Ovary (tissue), 9 donors: ENCODE data around the gene CLIC4. TPM values are rescaled to one million over a fixed set of nuclear protein-coding genes. Genes with fewer than 3 reads are reported as not detected.
A peak's percentile ranks its signal among the peaks of the same experiment; 100 is the strongest.

Source experiments
- DNase-seq, 5 donors: peaks; one replicate each; pipeline ENCODE4 v3.0.0-alpha.2; 2019 to 2020
- H3K27ac ChIP-seq, 2 donors: fragments of 200-600 bp; one replicate each; pipeline versions ENCODE4 v1.5.1 to v1.8.0; 2019 to 2022
- H3K27me3 ChIP-seq: fragments of 200-600 bp; one replicate; pipeline ENCODE4 v1.8.0; 2022
- H3K36me3 ChIP-seq: fragments of 200-600 bp; sonication (generic); one replicate; pipeline ENCODE4 v1.5.1; 2019
- H3K4me1 ChIP-seq: one replicate; pipeline ENCODE4 v1.8.1; 2013; ENCODE audit warnings: mild to moderate bottlenecking, moderate library complexity; ENCODE audit not compliant: insufficient read depth
- H3K4me3 ChIP-seq: fragments of 200-600 bp; sonication (generic); one replicate; pipeline ENCODE4 v1.5.1; 2017
- H3K9me3 ChIP-seq, 2 donors: fragments of 200-600 bp in 1 of 2; sonication (generic) in 1 of 2; one replicate each; pipeline versions ENCODE4 v1.5.1 to v1.8.1; 2013 to 2019; ENCODE audit warnings: mild to moderate bottlenecking in 1 of 2, moderate library complexity in 1 of 2
- EP300 ChIP-seq: sonication (generic); formaldehyde crosslinking; IDR thresholded peaks from one replicate; pipeline ENCODE4 v1.6.1; 2017; ENCODE audit warnings: antibody characterized with exemption
- POLR2A ChIP-seq: fragments of 450-650 bp; IDR thresholded peaks from one replicate; pipeline ENCODE4 v1.6.1; 2017; ENCODE audit warnings: antibody characterized with exemption, mild to moderate bottlenecking, moderate library complexity
- WGBS, 3 donors: extraction: QIAGEN DNeasy Blood & Tissue Kit in 1 of 3; methylation state at CpG; one replicate each; pipeline versions ENCODE4 v1.1.5 to v1.1.7; 2013 to 2017; 5-methylcytosine and 5-hydroxymethylcytosine counted together
- intact Hi-C, 4 donors: fragments of 100-400 bp; cut with DNase I; formaldehyde crosslinking; loops; one replicate each; pipeline versions ENCODE4 v1.11.0 to v1.15.1; 2022 to 2023
- polyA plus RNA-seq, 2 donors: library from polyadenylated mRNA; stranded (reverse); fragments of 200-250 nt in 1 of 2; fragments of 350-450 nt in 1 of 2; fragmentation: Illumina TruSeq in 1 of 2; extraction: RNeasy Lipid Tissue Mini Kit (QIAGEN cat#74804) in 1 of 2; gene quantifications; one replicate each; pipeline ENCODE4 v1.2.3, GENCODE V29; 2013 to 2014
- total RNA-seq, 7 donors: library from RNA; depleted of rRNA in 2 of 7; stranded (reverse); fragments of >200 nt in 2 of 7; fragmentation: NEBNext Ultra II Directional in 3 of 7; extraction: Animal tissue kit (Norgen Biotek cat#: 25700) in 3 of 7; gene quantifications; one replicate each; pipeline versions ENCODE4 v1.1.0 to v1.2.4, GENCODE V29; 2016 to 2023
- TF ChIP-seq, protein P1 (sequence below), 3 donors: fragments of 450-650 bp in 2 of 3; fragments of 200-600 bp in 1 of 3; IDR thresholded peaks; one replicate each; pipeline versions ENCODE4 v1.5.1 to v1.8.0; 2016 to 2022; ENCODE audit warnings: antibody characterized with exemption in 3 of 3, mild to moderate bottlenecking in 1 of 3
- donor health status: DM: no; HTN: no; CAD: no; lungs with moderate emphysema.
- donor health status: DM: no; HTN: no; CAD: no.
- donor health status: Bipolar disorder and iron deficiency.
- donor health status: DM: yes; HTN: yes; CAD: no.
- donor health status: DM: no; HTN: no; CAD: no.
- donor health status: DM: yes; HTN: yes; CAD: no.

The CLIC4 gene
- total and polyA plus RNA-seq, 9 donors, result 53.6 to 209 (median 125) TPM

GRCh38 chr1:24735509-24736375 lies 9.5 kb upstream of the CLIC4 start:
- TF ChIP-seq POLR2A (no peak), EP300 (no peak)
- TF ChIP-seq, protein P1, sequence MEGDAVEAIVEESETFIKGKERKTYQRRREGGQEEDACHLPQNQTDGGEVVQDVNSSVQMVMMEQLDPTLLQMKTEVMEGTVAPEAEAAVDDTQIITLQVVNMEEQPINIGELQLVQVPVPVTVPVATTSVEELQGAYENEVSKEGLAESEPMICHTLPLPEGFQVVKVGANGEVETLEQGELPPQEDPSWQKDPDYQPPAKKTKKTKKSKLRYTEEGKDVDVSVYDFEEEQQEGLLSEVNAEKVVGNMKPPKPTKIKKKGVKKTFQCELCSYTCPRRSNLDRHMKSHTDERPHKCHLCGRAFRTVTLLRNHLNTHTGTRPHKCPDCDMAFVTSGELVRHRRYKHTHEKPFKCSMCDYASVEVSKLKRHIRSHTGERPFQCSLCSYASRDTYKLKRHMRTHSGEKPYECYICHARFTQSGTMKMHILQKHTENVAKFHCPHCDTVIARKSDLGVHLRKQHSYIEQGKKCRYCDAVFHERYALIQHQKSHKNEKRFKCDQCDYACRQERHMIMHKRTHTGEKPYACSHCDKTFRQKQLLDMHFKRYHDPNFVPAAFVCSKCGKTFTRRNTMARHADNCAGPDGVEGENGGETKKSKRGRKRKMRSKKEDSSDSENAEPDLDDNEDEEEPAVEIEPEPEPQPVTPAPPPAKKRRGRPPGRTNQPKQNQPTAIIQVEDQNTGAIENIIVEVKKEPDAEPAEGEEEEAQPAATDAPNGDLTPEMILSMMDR (IDR thresholded peaks at IDR 0.05), result no peak
- WGBS, 3 donors, result 5 to 10% (median 5%) methylated on average over 16 of the region's 16 CpGs
- DNase-seq, result peak; percentile 46 to 61 (median 48)
- H3K4me3 ChIP-seq, result no peak overlapping the region
- no peaks in the 10 kb centered on the region for H3K9me3 ChIP-seq
- peaks cover 3% of the 10 kb centered on the region for H3K4me1 ChIP-seq
- peak overlapping the region in 1 of 2 donors; percentile 5 for H3K27ac ChIP-seq
- intact Hi-C loops, result loop anchor here in 1 of 4 donors (10.0 kb wide), 1 partner anchor 1391 kb away; the partner anchor contains the start of gene HNRNPR
- no peaks in the 10 kb centered on the region for H3K27me3 ChIP-seq
- no peaks in the 10 kb centered on the region for H3K36me3 ChIP-seq

GRCh38 chr1:24737368-24738117 lies 7.7 kb upstream of the CLIC4 start:
- Histone ChIP-seq H3K27me3 (no peaks in the 10 kb centered on the region), H3K27ac (no peak overlapping the region)
- WGBS, 3 donors, result 93 to 97% (median 96%) methylated on average over 6 of the region's 6 CpGs

DNA sequence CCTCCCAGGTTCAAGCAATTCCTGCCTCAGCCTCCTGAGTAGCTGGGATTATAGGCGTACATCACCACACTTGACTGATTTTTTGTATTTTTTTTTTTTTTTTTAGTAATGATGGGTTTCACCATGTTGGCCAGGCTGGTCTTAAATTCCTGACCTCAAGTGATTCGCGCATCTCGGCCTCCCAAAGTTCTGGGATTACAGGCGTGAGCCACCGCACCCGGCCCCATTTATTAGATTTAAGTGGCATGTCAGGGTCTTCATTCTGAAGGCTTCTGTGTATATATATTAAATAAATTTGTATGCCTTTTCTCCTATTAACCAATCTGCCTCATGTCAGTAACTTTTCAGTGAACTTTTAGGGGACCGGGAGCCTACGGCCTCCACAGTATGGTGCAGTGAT lies 6.0 kb upstream of the CLIC4 start:
- Histone ChIP-seq H3K36me3 (no peaks in the 10 kb centered on the region), H3K4me1 (peaks cover 3% of the 10 kb centered on the region), H3K27me3 (no peaks in the 10 kb centered on the region), H3K9me3 (no peaks in the 10 kb centered on the region), H3K4me3 (no peak overlapping the region), H3K27ac (no peak overlapping the region)
- peak in 1 of 5 donors; percentile 5 for DNase-seq
- intact Hi-C loops, result loop anchor here in 1 of 4 donors (10.0 kb wide), 1 partner anchor 1394 kb away; the partner anchor contains the start of gene HNRNPR
- WGBS, 3 donors, result 95 to 98% (median 97%) methylated on average over 9 of the region's 9 CpGs
- TF ChIP-seq, protein P1 (IDR thresholded peaks at IDR 0.05), result no peak
- TF ChIP-seq EP300 (no peak), POLR2A (no peak)

More at GRCh38 chr1:24737368-24738117, 7.7 kb upstream of the CLIC4 start:
- intact Hi-C loops, result loop anchor here in 1 of 4 donors (10.0 kb wide), 1 partner anchor 1393 kb away; the partner anchor contains the start of gene HNRNPR
- Histone ChIP-seq H3K4me1 (peaks cover 3% of the 10 kb centered on the region), H3K9me3 (no peaks in the 10 kb centered on the region), H3K36me3 (no peaks in the 10 kb centered on the region), H3K4me3 (no peak overlapping the region)
- no peak for TF ChIP-seq EP300
- no peak for TF ChIP-seq POLR2A
- TF ChIP-seq, protein P1 (IDR thresholded peaks at IDR 0.05), result no peak
- no peak for DNase-seq

- no peak overlapping the region for H3K4me3 ChIP-seq
- H3K27ac ChIP-seq, result no peak overlapping the region
- H3K9me3 ChIP-seq, result no peaks in the 10 kb centered on the region
- peaks cover 1% of the 10 kb centered on the region for H3K4me1 ChIP-seq
- TF ChIP-seq, protein P1 (IDR thresholded peaks at IDR 0.05), result no peak
- TF ChIP-seq POLR2A, result no peak
- TF ChIP-seq EP300, result no peak
- no peak for DNase-seq
- WGBS, 3 donors, result 74 to 76% (median 76%) methylated on average over 9 of the region's 9 CpGs
- no peaks in the 10 kb centered on the region for H3K27me3 ChIP-seq
- no peaks in the 10 kb centered on the region for H3K36me3 ChIP-seq
- intact Hi-C loops, result loop anchor here in 1 of 4 donors (10.0 kb wide), 1 partner anchor 58 kb away; no protein-coding TSS in a partner anchor
These were observed 2.9 kb upstream of the CLIC4 start for GRCh38 chr1:24742090-24742938.
